A673 (cell line): ENCODE data around the gene KCNMA1.

ENCODE experiments used
- EZH2 ChIP-seq: fragments of 200-600 bp; sonication (generic); IDR thresholded peaks from 2 replicates; pipeline ENCODE4 v1.6.1; 2017; ENCODE audit warnings: borderline replicate concordance, low read depth, mild to moderate bottlenecking, mixed read lengths, antibody characterized with exemption, low read length; ENCODE audit not compliant: poor library complexity, severe bottlenecking
- TF ChIP-seq, protein P1 (sequence below): fragments of 300-800, 200-600 bp; sonication (generic); conservative IDR thresholded peaks from 2 replicates; pipeline ENCODE4 v1.5.1; 2017; ENCODE audit warnings: low read depth, mild to moderate bottlenecking, antibody characterized with exemption, low read length, moderate library complexity, mixed read lengths

DNA sequence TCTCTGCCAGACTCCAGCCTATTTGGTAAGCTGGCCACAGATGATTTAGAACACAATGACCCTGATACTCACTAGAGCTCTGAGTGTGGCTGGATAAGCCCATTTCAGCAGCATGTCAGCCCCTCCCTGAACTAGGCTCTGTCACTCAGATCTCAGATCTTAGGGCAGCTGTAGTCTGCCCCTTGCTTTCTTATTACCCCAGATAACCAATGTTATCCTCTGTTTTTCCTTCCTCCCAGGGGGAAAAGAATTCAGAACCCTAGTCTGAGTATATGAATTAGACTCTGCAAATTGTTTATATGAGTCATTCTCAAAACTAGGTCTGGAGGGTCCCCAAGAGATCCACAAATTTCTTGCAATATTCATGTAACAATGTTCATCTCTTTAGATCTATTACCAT lies 286.2 kb downstream of the KCNMA1 start:
- TF ChIP-seq, protein P1, sequence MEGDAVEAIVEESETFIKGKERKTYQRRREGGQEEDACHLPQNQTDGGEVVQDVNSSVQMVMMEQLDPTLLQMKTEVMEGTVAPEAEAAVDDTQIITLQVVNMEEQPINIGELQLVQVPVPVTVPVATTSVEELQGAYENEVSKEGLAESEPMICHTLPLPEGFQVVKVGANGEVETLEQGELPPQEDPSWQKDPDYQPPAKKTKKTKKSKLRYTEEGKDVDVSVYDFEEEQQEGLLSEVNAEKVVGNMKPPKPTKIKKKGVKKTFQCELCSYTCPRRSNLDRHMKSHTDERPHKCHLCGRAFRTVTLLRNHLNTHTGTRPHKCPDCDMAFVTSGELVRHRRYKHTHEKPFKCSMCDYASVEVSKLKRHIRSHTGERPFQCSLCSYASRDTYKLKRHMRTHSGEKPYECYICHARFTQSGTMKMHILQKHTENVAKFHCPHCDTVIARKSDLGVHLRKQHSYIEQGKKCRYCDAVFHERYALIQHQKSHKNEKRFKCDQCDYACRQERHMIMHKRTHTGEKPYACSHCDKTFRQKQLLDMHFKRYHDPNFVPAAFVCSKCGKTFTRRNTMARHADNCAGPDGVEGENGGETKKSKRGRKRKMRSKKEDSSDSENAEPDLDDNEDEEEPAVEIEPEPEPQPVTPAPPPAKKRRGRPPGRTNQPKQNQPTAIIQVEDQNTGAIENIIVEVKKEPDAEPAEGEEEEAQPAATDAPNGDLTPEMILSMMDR, result no peak
- no peak for TF ChIP-seq EZH2
